Kidney tubule cell (primary cell): ENCODE results near the gene EPSTI1.
"Not testable (repeated sequence)": the region's sequence is repeated elsewhere in the genome, so short reads cannot be mapped to it uniquely, and the experiment has no call there.

Experiments used
- DNase-seq: peaks from one replicate; pipeline ENCODE4 v3.0.0-alpha.2; 2018; ENCODE audit warnings: low spot score

The EPSTI1 gene

DNA sequence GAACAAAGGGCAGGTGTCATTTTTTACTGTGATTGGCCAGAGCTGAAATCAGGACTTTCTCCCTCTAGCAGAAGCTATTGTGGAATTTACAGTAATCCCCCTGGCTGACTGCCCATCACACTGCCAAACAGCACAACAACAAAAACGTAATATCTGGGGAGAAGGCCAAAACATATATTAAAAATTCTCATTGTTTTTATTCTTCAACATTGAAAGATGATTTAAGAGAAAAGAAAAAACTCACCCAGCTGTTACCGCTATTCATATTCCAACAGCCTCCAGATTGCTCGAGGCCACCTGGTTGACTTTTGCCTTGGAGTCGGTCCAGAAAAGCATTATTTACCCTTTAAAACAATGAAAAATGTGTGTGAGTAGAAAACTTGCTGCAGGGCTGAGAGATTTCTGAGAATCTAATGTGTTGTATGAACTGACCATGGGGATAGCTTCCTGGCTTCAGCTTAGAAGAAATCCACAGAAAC is 97.2 kb downstream of the EPSTI1 start:
- DNase-seq: no peak

DNA sequence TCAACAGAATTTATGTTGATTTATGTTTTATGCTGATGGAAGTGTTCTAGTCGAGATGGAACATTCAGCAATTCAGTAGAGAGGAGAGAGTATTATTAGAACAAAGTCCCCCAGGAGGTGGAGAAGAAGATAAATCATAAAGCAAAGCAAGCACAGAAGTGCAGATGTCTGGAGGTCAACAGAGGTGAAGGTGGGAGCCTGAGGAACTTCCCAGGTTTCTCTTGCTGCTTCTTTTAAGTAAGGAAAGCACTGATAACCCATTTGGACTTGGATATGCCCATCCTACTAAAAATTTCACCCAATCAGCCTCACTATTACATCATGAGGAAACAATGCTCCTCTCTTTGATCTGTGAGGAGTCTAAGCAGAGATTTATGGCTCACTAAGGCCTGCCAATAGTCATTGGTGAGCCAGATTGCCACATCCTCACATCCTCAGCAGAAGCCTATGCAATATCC is 98.8 kb downstream of the EPSTI1 start:
- DNase-seq: peak; percentile 47

DNA sequence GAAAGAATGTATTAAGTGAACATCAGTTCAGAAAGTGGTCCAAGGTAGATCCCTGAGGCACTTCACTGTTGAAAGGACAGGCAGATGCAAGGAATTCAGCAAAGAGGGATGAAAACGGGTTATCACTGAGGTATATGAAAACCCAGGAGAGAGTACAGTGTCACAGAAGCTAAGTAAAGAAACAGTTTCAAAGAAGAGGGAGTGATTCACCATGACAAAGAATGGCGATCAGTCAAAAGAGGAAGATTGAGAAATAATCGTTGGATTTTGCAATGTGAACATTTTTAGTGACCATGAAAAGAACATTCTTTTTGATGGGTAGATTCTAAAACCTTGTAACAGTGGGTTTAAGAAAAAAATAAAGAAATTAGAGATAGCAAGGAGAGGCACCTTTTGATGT is 99.3 kb downstream of the EPSTI1 start:
- DNase-seq: no peak

DNA sequence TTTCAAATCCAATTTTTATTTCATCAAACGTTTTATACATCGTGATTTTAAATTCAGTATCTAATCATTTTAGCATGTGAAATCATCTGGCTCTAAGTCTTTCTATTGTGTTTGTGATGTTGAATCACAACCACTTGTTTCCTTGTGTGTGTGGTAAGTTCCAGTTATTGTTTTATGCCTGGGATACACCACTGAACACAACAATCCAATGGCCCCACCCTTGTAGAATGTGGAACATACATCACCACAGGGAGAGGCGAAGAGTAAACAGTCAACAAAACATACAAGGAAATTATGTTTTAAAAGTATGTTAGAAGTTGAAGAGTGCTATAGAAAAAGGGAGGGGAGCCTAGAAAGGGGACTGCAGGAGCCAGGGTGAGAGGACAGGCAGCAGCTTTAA is 100.5 kb downstream of the EPSTI1 start:
- DNase-seq: no peak

DNA sequence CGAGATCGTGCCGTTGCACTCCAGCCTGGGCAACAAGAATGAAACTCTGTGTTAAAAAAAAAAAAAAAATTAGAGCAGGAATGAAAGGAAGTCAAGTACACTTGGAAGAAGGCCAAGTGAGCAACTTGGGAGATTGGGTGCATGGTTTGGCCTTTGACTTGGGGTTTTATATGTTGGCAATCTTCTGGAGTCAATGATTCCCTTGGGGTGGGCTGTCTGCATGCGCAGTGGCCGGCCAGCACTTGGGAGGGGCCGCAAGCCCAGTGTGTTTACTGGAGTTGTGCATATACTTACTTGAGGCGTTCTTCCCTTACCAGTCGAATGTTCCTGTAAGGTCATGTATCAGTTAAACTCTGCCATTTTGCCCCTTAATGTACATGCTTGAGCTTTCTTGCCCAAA is 106.7 kb downstream of the EPSTI1 start:
- DNase-seq: no peak

DNA sequence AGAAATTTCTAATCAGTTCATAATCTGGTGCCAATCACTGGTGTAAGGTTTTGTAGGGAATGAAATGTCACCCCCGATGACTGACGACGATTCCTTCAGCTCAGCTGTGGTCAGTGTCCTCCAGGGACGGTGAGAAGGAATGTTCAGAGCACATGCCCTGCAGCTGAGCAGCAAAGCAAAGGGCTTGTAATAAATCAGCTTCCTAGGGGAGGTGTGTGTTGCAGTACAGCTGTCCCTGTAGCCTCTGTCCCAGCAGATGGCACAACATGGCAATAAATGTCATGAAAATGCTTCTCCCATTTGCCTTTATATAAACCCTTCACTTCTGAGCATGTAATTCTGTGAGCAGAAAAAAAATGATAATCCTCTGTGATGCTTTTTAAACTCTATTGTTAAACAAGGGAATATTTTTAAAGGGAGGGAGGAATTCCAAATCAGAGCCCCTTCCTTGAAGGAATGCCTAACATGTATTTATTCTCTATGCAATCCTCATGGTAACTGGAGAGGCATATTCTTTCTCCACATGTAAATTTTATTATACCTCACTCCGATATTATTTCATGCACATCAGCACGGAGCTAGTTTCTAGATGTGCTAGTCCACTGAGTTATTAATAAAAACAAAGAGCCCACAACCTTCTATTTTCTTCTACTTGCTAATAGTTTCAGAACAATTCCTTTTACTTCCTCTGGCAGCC is 108.1 kb downstream of the EPSTI1 start:
- peak; percentile 68 for DNase-seq

DNA sequence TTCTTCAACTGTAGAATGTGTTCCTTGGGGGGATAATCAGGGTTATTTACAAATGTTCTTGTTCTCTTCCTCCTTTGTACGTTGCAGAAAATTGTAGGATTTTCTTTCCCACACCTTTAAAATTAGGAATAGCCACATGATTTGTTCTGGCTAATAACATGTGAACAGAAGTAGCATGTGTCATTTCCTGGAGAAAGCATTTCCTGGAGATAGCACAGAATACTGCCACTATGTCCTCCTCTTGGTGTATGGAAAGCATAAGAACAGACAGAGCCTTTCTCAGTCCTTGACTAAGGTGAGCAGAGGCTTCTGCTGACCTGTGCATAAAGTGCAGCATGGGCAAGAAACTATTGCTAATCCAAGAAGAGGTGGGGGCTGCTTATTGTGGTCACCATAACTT is 108.9 kb downstream of the EPSTI1 start:
- peak; percentile 17 for DNase-seq

DNA sequence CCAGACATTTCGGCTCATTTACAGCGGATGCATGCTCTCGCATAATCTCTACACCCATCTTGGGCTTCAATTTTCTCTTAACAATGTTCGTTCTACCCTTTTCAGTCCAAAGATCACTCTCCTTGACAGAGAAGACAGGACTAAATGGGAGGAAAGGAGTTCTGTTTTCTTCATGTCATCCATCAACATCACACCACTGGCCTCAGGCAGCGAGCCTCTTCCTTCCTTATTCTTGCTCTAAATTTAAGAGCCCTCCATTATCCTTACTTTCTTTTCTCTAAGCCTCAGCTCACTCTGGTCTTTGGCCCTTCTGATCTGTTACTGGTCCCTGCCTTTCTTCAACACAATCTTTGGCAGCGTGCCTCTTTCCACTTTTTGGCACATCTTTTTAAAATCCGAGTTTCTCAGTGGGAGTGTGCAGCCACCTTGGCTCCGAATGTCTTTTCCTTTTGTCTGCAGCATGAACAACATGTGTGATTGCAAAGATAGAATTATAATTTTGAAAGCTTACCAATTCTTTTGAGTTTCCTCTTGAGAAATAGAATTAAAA is 111.9 kb downstream of the EPSTI1 start:
- no peak for DNase-seq

DNA sequence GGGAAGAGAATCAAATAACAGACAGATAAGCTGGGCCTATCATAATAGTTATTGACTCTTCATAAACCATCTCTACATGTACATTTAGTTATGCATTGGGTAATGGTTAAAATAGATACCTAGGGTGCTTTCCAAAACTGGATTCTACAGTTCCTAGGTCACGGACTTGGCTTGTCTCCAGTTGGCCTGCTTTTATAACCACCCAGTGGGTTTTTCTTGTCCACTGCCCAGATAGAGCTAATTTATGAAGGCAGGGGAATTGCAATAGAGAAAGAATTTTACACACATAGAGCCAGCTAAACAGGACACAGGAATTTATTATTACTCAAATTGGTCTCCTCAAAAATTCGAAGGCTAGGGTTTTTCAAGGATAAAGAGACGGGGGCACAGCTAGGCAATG is 113.3 kb downstream of the EPSTI1 start:
- no peak for DNase-seq

DNA sequence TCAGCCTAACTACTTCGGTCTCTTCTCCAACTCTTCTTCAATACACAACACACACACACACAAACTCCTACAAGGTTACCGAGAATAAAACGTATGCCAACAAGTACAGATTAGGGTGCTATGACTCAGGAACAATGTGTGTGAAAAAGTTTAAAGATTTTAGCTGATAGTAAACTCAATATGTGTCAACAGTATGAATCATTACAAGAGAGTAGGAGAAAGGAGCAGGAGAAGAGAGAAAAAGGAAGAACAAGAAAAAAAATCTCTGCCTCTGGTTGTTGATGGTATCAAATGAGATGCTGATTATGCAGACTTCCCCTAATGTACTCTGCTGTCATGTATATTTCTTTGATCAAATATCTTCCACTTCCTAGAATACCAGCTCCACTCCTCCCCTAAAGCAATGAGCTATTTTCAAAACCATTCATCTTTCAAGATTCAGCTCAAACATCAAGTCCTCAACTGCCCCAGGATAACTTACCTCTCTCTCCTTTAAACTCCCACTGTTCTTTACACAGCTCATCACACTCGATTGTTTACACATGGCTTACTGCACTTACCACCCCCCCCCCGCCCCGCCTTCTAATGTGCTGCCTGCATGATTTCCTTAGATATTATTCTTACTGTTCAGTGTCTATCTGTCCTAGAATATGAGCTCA is 115.0 kb downstream of the EPSTI1 start:
- DNase-seq: peak; percentile 18

DNA sequence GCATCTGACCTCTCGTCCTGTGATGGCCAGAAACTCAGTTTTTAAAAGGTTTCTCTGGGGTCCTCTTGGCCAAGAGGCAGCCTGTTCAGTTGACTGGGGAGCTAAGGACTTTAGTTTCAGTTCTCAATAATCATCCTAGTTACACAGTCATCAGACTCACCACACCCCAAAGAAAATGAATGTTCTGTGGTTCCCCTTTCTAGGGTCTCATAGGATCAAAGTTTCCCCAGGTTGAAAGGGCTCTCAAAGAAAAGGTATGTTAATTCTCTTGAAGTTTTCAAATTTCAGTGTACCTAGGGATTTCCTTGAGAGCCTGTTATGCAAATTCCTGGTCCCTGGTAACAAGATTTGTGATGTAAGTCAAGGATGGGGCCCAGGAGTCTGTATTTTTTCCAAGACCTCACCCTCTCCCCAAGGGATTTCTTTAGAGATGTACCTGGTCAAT is 115.7 kb downstream of the EPSTI1 start:
- no peak for DNase-seq

DNA sequence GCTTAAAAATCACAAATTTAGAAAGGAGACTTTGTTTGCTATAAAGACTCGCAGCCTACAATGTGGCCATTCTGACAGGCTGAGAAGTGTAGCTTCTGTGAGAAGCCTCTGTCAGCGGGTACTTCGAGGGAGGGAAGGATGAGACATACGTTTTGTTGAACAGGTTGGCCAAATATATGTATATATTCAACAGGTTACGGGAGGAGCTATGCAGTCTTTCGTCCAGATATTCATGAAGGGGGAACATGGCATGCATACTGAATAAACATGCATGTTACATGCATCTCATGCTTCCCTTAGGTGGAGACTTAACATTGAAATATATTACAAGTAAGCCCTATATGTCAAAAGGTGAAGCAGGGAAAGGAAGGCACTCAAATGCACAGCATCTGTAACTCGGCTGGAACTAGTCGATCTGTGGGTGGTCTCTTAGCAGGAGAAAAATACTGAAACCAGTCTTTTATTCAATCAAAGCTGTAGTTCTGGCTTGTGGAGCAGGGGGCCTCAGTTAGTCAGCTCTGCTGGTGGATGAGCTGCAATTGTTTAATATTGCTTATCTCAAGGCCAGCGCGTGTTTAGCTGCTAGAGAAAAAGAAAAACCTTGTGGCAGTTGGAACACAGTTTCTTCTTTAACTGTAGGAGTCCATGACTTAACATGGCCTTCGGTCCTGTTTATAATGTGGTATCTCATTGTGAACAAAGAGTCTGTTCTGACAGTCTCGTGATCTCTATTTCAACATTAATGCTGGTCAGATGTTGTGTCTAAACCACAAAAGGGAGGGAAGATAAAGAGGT is 116.4 kb downstream of the EPSTI1 start:
- no peak for DNase-seq

DNA sequence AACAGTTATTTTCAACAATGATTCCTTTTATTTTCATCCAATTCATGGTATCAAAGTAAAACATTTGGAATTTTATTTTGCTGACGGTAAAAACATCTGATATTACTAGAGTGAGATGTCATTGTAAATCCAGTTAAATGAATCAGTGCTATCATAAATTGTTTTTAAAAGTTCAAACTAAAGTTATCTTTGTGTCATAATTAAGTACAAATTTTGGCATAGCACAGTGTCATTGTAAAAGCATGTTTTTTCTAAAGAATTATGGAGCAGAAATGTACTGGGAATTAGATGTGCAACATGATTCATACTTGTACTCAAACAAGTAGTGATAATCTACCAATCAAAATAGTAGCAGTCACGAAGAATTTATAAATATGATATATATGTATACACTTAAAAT is 117.8 kb downstream of the EPSTI1 start:
- DNase-seq: no peak

DNA sequence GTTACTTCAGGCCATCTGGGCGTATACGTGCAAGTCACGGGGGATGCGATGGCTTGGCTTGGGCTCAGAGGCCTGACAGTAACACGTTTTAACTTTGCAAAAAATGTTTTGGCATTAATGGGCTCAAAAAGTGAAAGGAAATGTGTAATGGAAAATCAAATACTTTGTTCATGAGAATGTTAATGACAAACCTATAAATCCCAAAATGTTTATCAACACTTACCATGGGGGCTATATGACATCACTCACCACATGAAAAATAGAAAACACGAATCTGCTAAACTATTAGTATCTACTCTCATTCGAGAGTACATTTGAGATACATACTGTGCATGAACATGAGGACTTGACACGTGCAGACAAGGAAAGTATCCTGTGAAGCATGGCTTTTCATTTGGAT is 119.0 kb downstream of the EPSTI1 start:
- DNase-seq: no peak

DNA sequence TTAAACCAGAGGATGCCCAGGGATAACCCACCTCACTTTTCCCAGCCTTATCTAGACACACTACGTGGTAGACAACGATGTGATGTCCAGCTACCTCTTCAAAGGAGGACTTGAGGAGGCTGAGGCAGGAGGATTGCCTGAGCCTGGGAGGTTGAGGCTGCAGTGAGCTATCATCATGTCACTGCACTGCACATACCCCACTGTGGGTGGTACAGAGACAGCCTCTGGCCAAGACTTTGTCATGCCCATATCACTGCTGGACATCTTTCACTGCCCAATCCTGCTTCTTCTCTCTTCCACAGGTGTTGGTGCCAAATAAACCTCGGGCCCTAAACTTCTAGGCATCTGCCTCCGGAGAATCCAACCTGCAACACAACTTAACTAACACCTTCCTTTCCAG is 124.8 kb downstream of the EPSTI1 start:
- DNase-seq: no peak

DNA sequence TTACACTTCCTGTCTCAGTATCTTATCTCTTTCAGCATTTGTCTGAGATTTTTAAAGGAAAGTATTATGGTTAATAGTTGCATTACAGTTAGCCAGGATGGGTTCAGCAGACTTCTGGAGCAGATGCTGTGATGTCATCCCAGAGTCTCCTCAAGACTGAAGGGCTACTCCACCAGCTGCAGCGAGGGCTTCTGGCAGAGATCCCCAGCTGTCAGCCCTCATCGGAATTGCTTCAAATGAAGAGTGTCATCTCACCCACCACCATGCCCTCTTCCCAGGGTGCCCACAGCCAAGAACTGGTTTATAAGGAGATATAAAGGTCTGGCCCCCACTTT is 126.3 kb downstream of the EPSTI1 start:
- DNase-seq: no peak

DNA sequence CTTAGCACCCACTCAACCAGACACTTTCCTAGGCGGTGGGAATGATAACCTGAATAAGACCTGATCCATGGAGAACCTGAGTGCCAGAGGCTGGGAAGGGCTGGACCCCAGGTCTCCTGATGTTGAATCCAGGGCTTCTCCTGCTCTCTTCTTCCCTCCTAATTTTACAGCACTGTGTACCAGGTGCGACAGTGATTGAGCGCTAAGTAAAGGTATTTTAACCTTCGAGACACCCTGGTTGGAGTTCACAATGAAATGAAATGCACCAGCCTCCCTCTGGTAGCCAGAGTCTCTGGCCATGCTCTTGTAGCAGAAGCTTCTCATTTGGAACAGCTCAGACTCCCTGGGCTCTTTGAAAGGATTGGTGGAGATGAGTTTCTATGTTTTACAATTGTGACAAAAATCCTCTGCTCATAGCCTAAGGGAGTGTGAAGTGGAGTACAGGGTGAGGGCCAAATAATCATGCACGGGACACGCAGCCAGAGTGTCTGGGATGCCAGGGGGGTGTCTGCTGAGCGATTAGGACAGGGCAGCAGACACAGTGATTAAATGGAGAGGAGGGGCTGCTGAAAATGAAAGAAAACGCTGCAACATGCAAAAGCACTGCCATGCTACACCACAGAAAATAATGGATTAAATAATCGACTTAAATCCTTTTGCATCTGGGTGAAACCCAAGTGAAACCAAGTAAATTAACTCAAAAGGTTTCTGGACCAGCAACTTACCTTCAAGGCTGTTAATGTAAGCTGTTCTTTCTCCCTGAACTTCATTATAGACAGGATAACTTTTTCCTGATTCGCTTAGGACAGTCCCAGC is 126.9 kb downstream of the EPSTI1 start:
- DNase-seq: no peak

DNA sequence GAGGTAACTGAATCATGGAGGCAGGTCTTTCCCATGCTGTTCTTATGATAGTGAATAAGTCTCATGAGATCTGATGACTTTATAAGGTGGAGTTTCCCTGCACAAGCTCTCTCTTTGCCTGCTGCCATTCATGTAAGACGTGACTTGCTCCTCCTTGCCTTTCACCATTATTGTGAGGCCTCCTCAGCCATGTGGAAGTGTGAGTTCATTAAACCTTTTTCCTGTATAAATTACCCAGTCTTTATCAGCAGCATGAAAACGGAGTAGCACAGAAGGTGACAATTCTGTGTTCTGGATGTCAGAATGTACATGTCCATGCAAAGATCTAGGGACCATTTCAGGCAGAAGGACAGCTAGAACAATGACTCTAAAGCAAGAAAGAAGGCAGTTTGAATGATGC is 129.7 kb downstream of the EPSTI1 start:
- not testable (repeated sequence) for DNase-seq

DNA sequence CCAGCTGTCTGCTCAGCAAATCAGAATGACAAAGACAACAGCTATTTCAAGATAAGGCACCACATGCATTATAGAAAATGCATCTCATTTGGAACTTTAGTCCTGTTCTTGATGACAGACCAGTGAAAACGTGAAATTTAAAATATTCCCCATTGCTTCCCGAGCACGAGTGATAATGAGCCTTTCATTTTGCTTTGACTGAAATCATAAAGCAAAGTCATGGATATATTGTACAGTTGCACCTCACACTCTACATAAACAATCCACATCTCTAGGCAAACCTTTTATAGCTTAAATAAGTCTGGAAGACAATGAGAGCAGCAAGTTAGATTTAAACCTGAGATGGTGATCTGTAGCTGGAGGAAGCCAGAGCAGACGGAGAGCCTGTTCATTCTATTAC is 131.6 kb downstream of the EPSTI1 start:
- DNase-seq: no peak

DNA sequence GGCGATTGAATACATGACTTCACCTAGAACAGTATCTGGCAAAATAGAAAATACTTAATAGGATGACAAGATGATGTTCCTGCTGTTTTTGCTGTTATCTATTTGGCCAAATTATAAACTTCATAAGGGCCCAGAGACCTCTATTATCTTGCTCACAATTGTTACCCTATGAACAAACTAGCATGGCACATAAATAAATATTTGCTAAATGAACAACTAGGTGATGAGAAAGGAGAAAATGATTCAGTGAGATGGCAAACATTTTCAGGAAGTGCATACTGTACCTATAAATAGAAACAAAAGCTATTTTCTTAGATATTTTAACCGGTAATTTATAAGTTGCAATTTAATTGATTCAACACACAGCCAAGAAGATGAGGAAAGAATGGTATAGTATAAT is 132.3 kb downstream of the EPSTI1 start:
- DNase-seq: no peak

DNA sequence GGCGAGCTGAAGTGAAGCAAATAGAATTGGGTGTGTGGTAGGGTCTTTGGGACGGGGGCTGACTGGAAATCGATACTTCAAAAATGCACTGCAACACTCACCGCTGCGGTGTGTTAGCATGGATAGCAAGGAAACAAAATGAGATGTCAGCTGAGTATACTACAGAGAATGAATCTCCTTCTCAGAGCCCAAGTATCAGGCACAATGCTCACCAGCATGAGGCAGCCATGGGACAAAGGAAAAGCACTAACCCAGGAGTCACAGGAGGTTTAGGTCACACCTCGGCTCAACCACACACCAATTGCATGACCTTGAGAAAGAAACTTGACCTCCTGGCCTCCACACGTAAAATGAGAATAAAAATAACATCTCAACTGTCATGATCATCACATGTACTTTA is 136.6 kb downstream of the EPSTI1 start:
- no peak for DNase-seq

DNA sequence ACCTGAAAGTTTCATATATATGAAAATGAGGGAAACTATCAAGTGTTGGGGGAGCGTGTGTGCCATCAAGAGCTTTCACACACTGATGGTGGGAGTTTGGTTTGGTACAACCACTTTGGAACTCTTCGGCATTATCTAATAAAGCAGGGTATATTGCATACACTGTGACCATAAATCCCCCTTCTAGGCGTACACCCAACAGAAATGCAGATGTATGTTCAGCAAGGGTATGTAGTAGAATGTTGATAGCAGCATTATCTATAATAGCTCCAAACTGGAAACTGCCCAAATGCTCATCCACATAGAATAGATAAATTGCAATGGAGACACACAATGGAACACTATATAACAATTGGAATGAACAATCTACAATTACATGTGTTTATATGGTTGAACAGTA is 139.9 kb downstream of the EPSTI1 start:
- DNase-seq: no peak
